Measurements from ENCODE around the gene SIX2. TPM values are rescaled to one million over a fixed set of nuclear protein-coding genes. Genes with fewer than 3 reads are reported as not detected.

The SIX2 gene
- polyA plus RNA-seq, 1 donor = 0.03 TPM

DNA sequence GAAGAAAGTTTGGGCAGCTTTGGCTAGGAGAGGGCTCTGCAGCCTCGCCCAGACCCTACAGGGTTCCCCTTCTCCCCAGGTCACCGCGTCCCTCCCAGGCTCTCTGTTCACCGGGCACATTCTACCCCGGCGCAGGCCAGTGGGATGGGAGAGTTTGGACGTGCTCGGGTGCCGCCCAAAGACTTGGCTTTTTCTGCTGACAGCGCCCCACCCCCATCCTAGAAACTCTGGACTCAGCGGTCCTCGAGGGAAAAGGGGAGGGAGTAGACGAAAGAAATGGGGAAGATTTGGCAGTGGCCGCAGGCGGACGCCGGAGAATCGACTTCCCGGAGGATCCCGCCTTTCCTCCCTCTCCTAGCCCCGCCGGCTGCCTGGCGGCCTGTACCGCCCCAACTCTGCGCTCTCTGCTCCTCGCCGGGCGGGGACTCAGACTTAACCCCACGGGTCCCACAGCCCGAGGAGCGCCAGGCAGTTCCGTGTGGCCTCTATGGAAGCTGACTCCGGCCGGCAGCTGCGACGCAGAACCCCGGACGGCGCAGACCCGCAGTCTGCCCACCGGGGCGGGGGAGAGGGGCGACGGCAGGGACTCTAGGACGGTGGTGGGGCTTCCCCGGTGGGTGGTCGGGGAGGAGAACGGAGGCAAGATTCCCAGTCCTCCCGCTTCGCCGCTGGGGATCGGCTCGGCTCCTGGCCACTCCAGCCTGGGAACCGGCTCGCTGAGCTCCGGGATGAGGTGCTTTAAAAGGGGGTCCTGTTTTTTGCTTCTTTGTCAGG is 863 bp upstream of the SIX2 start:
- DNase-seq = peak; percentile 27 to 45
- peaks cover 21% of the 10 kb centered on the region for H3K4me1 ChIP-seq (ENCODE audit: control insufficient read depth, insufficient read depth, low read length)
- no peak overlapping the region for H3K27ac ChIP-seq (ENCODE audit: low read length)
- WGBS (ENCODE audit: insufficient coverage, low lambda C conversion rate) = no CpG with 5 or more reads among the region's 56 CpGs
- peaks cover 98% of the 10 kb centered on the region for H3K27me3 ChIP-seq (ENCODE audit: control insufficient read depth, insufficient read depth, low read length)
- peaks cover 22% of the 10 kb centered on the region for H3K9me3 ChIP-seq (ENCODE audit: control insufficient read depth, low read depth, low read length)
- H3K36me3 ChIP-seq (ENCODE audit: control insufficient read depth, insufficient read depth, low read length) = no peaks in the 10 kb centered on the region
- peak overlapping the region; percentile 14 for H3K4me3 ChIP-seq (ENCODE audit: low read length)

DNA sequence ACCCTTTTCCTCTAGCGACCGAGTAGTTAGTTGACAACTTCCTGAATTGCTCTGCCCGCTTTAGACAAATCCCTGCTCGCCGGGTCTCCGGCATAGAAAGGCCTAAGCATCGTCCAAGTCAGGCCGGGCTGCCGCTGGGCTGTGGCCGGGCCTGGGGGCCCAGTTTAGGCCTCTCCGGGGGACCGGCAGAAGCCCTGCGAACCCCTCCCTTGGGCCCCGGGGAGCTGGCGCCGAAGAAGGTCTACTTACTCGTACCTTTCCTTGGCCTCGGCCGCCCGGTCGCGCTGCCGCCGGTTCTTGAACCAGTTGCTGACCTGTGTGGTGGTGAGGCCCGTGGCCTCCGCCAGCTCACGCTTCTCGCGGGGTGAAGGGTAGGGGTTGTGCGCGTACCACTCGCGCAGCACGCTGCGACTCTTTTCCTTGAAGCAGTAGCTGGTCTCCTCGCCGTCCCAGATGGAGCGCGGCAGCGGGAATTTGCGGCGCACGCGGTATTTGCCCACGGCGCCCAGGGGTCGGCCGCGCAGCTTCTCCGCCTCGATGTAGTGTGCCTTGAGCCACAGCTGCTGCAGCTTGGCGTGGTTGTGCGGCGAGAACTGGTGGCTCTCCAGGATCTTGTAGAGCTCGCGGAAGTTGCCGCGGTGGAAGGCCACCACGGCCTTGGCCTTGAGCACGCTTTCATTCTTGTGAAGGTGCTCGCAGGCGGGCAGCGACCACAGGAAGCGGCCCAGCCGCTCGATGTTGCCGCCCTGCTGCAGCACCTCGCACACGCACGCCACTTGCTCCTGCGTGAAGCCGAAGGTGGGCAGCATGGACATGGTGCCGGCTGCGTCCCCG is 739 bp downstream of the SIX2 start:
- no CpG with 5 or more reads among the region's 75 CpGs for WGBS (ENCODE audit: insufficient coverage, low lambda C conversion rate)
- Histone ChIP-seq H3K36me3 (ENCODE audit: control insufficient read depth, insufficient read depth, low read length) (no peaks in the 10 kb centered on the region), H3K27me3 (ENCODE audit: control insufficient read depth, insufficient read depth, low read length) (peaks cover 98% of the 10 kb centered on the region), H3K4me1 (ENCODE audit: control insufficient read depth, insufficient read depth, low read length) (peaks cover 32% of the 10 kb centered on the region), H3K4me3 (ENCODE audit: low read length) (no peak overlapping the region), H3K27ac (ENCODE audit: low read length) (no peak overlapping the region), H3K9me3 (ENCODE audit: control insufficient read depth, low read depth, low read length) (peaks cover 22% of the 10 kb centered on the region)
- peak in 1 of 2 donors; percentile 24 for DNase-seq

DNA sequence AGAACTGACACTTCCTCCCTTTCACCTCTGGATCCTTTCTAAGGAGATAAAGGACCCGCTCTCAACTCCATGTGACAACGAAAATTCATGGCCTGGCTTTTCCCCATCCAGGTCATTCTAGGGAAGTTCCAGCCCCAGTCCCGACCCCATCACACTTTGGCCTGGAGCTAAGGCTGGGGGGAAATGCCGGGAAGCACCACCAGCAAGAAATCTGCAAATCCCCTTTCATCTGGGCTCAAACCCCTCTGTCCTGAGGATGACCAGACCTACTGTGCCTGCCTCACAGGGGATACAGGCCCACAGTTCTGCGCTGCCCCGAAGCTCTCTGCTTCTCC is 1.3 kb downstream of the SIX2 start:
- no peak for DNase-seq
- no CpG with 5 or more reads among the region's 6 CpGs for WGBS (ENCODE audit: insufficient coverage, low lambda C conversion rate)
- Histone ChIP-seq H3K27me3 (ENCODE audit: control insufficient read depth, insufficient read depth, low read length) (peaks cover 98% of the 10 kb centered on the region), H3K4me3 (ENCODE audit: low read length) (no peak overlapping the region), H3K36me3 (ENCODE audit: control insufficient read depth, insufficient read depth, low read length) (no peaks in the 10 kb centered on the region), H3K4me1 (ENCODE audit: control insufficient read depth, insufficient read depth, low read length) (peaks cover 29% of the 10 kb centered on the region), H3K9me3 (ENCODE audit: control insufficient read depth, low read depth, low read length) (peaks cover 16% of the 10 kb centered on the region), H3K27ac (ENCODE audit: low read length) (no peak overlapping the region)

DNA sequence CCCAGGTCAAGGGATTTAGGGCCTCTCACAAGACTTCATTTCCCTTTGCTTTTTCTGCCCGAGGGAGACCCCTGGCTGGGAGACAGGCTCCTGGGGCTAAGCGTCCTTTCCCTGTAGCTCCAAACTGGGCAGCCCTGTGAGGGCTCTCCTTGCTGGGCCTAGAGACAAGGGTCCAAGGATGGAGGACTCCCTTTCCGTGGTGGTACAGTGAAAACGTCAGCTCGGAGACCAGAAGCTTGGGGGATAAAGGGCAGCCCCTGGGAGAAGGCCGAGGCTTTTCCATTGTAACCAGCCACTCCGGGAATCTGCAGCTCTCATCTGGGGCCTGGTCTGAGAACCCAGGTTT is 2.3 kb downstream of the SIX2 start:
- H3K4me1 ChIP-seq (ENCODE audit: control insufficient read depth, insufficient read depth, low read length) = peaks cover 29% of the 10 kb centered on the region
- H3K9me3 ChIP-seq (ENCODE audit: control insufficient read depth, low read depth, low read length) = peaks cover 16% of the 10 kb centered on the region
- no peak overlapping the region for H3K4me3 ChIP-seq (ENCODE audit: low read length)
- DNase-seq = no peak
- peaks cover 98% of the 10 kb centered on the region for H3K27me3 ChIP-seq (ENCODE audit: control insufficient read depth, insufficient read depth, low read length)
- WGBS (ENCODE audit: insufficient coverage, low lambda C conversion rate) = no CpG with 5 or more reads among the region's 7 CpGs
- no peaks in the 10 kb centered on the region for H3K36me3 ChIP-seq (ENCODE audit: control insufficient read depth, insufficient read depth, low read length)
- H3K27ac ChIP-seq (ENCODE audit: low read length) = no peak overlapping the region

DNA sequence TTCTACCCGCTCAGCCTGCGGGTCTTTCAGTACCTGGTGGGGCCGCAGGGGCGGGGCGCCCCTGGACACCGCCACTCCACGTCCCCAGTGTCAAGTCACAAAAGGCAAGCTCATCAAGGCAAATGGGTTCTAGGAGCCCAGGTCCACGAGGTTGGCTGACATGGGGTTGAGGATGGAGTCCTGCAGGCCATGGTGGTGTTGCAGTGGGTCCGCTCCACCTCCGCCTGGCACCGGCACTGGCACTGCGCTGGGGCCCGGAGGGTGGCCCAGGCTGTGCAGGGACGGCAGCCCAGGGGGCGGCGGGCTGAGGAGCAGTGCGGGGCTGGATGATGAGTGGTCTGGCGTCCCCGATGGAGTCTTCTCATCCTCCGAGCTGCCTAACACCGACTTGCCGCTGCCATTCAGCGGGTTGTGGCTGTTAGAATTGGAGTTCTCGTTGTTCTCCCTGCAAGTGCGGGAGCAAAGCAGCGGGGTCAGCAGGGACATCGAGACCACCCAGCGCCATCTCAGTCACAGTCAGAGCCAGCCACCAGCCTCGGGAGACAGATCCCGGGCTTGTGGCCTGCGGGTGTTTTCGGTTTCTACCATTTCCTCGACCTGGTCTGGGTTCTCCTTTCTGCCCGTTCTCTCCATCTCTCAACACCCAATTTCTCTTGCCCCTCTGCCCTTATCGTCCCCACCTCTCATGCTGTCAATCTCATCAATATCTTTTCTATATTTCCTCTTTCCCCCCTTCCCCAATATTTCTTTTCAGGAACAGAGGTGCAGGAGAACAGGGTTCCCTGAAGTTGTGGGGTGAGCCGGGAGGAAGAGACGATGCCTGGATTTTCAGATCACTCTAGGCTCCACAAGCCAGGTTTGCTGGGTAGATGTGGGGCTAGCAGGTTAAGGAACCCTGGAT is 3.0 kb downstream of the SIX2 start:
- 14% methylated on average over 6 of the region's 37 CpGs for WGBS (ENCODE audit: insufficient coverage, low lambda C conversion rate)
- Histone ChIP-seq H3K27me3 (ENCODE audit: control insufficient read depth, insufficient read depth, low read length) (peaks cover 98% of the 10 kb centered on the region), H3K4me3 (ENCODE audit: low read length) (no peak overlapping the region), H3K36me3 (ENCODE audit: control insufficient read depth, insufficient read depth, low read length) (no peaks in the 10 kb centered on the region), H3K4me1 (ENCODE audit: control insufficient read depth, insufficient read depth, low read length) (peaks cover 29% of the 10 kb centered on the region), H3K9me3 (ENCODE audit: control insufficient read depth, low read depth, low read length) (peaks cover 16% of the 10 kb centered on the region), H3K27ac (ENCODE audit: low read length) (no peak overlapping the region)
- no peak for DNase-seq

DNA sequence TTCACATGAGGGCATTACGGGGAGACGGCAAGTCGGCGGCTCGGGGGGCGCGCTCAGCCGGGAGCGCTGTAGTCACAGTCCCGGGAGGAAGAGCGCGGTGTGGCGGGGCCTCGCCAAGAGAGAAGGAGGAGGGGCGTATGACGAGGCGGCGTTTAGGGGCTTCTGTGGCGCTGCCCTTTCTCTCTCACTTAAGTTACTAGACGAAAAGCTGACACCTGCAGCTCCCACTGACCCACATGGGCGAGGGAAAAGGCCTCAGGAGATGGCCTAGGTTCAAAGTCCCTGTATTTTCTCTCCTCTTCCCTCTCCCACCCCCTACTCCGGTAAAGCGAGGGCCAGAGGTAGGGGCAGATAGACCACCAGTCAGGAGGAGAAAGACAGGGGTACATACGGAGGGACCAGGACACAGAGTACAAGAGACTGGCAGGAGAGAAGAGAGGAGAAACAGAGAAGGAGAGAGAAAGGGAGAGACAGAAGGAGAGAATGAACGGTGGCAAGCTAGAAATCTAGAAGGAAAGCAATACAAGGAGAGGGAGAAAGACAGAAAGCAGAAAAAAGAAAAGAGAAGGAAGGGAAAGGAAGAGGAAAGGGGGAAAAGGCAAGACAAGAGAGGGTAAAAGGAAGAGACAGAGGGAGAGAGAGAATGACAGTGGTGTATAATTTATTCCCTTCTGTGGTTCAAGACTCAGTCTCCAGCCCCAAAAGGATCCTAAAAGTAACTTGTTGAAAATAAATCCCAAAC is 3.8 kb downstream of the SIX2 start:
- 5% methylated on average over 2 of the region's 25 CpGs for WGBS (ENCODE audit: insufficient coverage, low lambda C conversion rate)
- Histone ChIP-seq H3K27me3 (ENCODE audit: control insufficient read depth, insufficient read depth, low read length) (peaks cover 98% of the 10 kb centered on the region), H3K27ac (ENCODE audit: low read length) (no peak overlapping the region), H3K4me1 (ENCODE audit: control insufficient read depth, insufficient read depth, low read length) (peaks cover 34% of the 10 kb centered on the region), H3K4me3 (ENCODE audit: low read length) (no peak overlapping the region), H3K36me3 (ENCODE audit: control insufficient read depth, insufficient read depth, low read length) (no peaks in the 10 kb centered on the region), H3K9me3 (ENCODE audit: control insufficient read depth, low read depth, low read length) (peaks cover 16% of the 10 kb centered on the region)
- DNase-seq = no peak

DNA sequence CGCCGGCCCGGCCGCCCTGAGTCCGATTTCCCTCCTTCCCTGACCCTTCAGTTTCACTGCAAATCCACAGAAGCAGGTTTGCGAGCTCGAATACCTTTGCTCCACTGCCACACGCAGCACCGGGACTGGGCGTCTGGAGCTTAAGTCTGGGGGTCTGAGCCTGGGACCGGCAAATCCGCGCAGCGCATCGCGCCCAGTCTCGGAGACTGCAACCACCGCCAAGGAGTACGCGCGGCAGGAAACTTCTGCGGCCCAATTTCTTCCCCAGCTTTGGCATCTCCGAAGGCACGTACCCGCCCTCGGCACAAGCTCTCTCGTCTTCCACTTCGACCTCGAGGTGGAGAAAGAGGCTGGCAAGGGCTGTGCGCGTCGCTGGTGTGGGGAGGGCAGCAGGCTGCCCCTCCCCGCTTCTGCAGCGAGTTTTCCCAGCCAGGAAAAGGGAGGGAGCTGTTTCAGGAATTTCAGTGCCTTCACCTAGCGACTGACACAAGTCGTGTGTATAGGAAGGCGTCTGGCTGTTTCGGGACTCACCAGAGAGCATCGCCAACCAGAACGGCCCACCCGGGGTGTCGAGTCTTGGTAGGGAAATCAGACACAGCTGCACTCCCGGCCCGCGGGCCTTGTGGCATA is 4.6 kb downstream of the SIX2 start:
- Histone ChIP-seq H3K27ac (ENCODE audit: low read length) (no peak overlapping the region), H3K9me3 (ENCODE audit: control insufficient read depth, low read depth, low read length) (peaks cover 13% of the 10 kb centered on the region), H3K4me3 (ENCODE audit: low read length) (no peak overlapping the region), H3K4me1 (ENCODE audit: control insufficient read depth, insufficient read depth, low read length) (peaks cover 29% of the 10 kb centered on the region), H3K36me3 (ENCODE audit: control insufficient read depth, insufficient read depth, low read length) (no peaks in the 10 kb centered on the region), H3K27me3 (ENCODE audit: control insufficient read depth, insufficient read depth, low read length) (peaks cover 98% of the 10 kb centered on the region)
- no CpG with 5 or more reads among the region's 45 CpGs for WGBS (ENCODE audit: insufficient coverage, low lambda C conversion rate)
- no peak for DNase-seq

DNA sequence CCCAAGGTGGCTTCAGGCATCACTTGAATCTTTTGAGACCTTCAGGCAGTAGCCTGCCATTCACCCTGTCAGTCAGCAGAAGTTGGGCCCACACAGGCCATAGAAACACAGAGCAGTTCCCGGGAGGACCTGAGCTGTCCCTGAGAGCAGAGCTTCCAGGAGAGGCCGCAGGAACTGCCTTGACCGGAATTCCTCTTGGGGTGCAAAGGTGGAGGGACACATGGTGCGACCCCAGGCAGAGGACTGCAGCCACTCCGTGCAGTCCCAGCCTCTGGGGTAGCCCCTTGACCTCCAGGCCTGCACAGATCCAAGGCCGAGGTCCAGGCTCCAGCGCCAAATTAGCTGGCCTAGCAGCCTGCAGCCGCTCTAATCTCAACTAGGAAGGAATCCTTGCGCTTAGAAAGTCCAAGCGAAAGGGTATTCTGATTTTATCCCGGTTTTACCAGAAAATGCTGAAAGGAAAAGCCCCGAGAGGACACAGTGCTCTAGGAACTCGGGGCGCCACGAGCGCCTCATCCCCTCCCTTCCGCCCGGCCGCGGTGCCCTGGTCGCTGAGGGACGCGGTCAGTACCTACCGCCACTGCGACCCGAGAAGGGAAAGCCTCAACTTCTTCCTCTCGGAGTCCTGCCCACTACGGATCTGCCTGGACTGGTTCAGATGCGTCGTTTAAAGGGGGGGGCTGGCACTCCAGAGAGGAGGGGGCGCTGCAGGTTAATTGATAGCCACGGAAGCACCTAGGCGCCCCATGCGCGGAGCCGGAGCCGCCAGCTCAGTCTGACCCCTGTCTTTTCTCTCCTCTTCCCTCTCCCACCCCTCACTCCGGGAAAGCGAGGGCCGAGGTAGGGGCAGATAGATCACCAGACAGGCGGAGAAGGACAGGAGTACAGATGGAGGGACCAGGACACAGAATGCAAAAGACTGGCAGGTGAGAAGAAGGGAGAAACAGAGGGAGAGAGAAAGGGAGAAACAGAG is 5.4 kb downstream of the SIX2 start:
- peaks cover 28% of the 10 kb centered on the region for H3K4me1 ChIP-seq (ENCODE audit: control insufficient read depth, insufficient read depth, low read length)

DNA sequence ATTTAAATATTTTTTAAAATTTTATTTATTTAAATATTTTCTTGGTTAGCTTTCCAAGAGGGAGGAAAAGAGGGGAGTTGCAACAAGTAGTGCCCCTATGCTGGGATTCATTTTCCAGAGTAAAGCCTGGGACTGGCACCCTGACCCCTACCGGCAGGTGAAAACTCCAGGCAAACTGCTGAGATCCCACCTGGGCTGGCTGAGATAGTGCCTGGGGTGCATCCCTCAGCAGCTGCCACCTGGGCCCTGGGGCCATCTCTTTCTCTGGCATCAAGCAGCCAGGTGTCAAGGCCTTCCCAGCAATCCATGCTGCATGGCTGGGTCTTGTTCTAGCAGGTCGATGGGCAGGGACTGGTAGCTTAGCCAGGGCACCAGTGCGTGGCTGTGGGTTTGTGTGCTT is 6.6 kb downstream of the SIX2 start:
- Histone ChIP-seq H3K4me3 (ENCODE audit: low read length) (no peak overlapping the region), H3K9me3 (ENCODE audit: control insufficient read depth, low read depth, low read length) (peaks cover 5% of the 10 kb centered on the region), H3K4me1 (ENCODE audit: control insufficient read depth, insufficient read depth, low read length) (peaks cover 18% of the 10 kb centered on the region), H3K27me3 (ENCODE audit: control insufficient read depth, insufficient read depth, low read length) (peaks cover 100% of the 10 kb centered on the region), H3K36me3 (ENCODE audit: control insufficient read depth, insufficient read depth, low read length) (no peaks in the 10 kb centered on the region), H3K27ac (ENCODE audit: low read length) (no peak overlapping the region)
- WGBS (ENCODE audit: insufficient coverage, low lambda C conversion rate) = no CpG with 5 or more reads among the region's 3 CpGs
- DNase-seq = no peak

More for the DNA sequence above, 5.4 kb downstream of the SIX2 start:
- no peak overlapping the region for H3K27ac ChIP-seq (ENCODE audit: low read length)
- H3K27me3 ChIP-seq (ENCODE audit: control insufficient read depth, insufficient read depth, low read length) = peaks cover 100% of the 10 kb centered on the region
- H3K4me3 ChIP-seq (ENCODE audit: low read length) = no peak overlapping the region
- DNase-seq = no peak
- WGBS (ENCODE audit: insufficient coverage, low lambda C conversion rate) = no CpG with 5 or more reads among the region's 41 CpGs
- H3K9me3 ChIP-seq (ENCODE audit: control insufficient read depth, low read depth, low read length) = peaks cover 13% of the 10 kb centered on the region
- H3K36me3 ChIP-seq (ENCODE audit: control insufficient read depth, insufficient read depth, low read length) = no peaks in the 10 kb centered on the region
